CMK (cell line): ENCODE data around the gene DAW1.
A peak's percentile ranks its signal among the peaks of the same experiment; 100 is the strongest.
"Not testable (repeated sequence)": the region's sequence is repeated elsewhere in the genome, so short reads cannot be mapped to it uniquely, and the experiment has no call there.

ENCODE experiments used
- DNase-seq: peaks from one replicate; pipeline ENCODE4 v3.0.0-alpha.2; 2010; ENCODE audit warnings: low read depth

The DAW1 gene

DNA sequence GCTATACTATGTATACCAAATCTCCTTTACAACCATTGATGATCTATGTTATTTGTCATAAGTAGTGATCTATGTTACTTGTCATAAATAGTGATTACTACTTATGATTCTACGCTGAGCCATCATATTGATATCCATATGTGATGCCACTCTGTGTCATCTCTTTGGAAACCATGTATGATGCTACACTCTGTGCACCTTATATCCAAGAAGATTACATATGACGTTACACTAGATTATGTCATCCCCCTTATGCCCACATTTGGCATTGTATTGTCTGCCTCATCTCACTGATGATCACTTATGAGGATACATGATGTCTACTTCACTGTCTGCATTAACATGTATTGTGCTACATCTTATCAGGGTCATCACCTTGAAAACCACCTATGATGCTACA is 42.9 kb downstream of the DAW1 start:
- no peak for DNase-seq

DNA sequence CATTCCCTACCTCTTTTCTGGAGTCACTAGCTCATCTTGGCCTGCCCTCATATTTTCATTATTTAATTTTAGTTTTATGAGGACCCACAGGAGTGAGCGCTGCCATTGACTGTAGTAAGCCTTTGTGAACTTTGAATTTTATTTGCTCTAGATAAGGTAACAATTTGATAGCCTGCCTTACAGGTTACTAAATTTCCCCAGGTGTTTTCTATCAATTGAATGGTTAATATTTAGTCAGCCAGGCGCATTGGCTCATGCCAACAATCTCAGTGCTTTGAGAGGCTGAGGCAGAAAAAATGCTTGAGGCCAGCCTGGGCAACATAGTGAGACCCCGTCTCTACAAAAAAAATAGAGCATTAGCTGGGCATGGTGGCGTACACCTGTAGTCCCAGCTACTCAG is 50.2 kb downstream of the DAW1 start:
- DNase-seq, result no peak

- DNase-seq, result no peak
These were observed 60.6 kb downstream of the DAW1 start for GRCh38 chr2:227932001-227932400.

DNA sequence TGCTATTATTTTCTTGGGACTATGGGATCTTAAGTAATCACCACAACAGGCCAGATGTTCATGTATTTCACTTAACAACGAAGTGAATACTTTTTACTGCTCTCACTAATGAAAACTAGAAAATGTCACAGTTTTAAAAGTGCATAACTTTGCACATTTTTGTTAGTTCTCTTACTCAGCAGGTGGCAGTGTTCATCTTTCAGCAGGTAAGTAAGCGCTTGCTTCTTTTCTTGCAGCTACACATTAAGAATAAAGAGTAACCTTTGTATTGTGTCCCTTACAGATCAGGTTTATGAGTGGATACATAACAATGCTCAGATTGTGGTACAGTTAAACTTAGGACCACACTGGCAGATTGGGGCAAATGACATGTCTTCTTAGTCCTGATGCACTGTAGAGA is 61.0 kb downstream of the DAW1 start:
- DNase-seq, result no peak

- DNase-seq, result no peak
These were observed 62.5 kb downstream of the DAW1 start for GRCh38 chr2:227933884-227934283.

- not testable (repeated sequence) for DNase-seq
These were observed 64.8 kb downstream of the DAW1 start for GRCh38 chr2:227936249-227936648.

- peak; percentile 1 for DNase-seq
These were observed 68.0 kb downstream of the DAW1 start for GRCh38 chr2:227939271-227940027.

- DNase-seq, result no peak
These were observed 70.6 kb downstream of the DAW1 start for GRCh38 chr2:227942021-227942420.

DNA sequence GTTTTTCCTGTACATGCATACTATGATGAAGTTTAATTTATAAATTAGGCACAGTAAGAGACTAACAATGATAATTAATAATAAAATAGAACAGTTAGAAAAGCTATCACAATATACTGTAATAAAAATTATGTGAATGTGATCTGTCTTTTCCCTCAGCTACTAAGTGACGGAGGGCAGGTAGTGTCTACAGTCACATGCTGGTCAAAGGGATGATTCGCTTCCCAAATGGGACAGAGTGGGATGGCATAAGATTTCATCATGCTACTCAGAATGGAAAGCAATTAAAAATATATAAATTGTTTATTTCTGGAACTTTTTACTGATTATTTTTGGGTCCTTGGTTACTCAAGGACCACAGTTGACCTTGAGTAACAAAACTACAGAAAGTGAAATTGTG is 71.5 kb downstream of the DAW1 start:
- DNase-seq, result no peak

DNA sequence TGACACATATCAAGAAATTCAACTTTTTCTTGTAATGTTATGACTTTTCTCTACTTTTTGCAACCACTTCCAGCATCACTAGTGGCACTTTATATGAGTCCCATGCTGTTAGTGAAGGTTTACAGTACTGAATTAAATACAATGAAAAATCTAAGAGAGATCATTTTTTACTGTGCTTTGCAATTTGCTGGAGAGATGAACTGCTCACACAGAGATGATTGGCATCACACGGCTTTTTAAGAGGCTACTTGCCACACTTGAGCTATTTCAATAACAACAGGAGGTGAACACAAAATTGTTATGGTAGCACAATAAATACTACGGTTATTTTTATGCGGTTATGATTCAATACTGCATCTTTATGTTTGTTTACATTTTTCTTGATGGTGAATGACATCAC is 88.9 kb downstream of the DAW1 start:
- DNase-seq, result no peak

DNA sequence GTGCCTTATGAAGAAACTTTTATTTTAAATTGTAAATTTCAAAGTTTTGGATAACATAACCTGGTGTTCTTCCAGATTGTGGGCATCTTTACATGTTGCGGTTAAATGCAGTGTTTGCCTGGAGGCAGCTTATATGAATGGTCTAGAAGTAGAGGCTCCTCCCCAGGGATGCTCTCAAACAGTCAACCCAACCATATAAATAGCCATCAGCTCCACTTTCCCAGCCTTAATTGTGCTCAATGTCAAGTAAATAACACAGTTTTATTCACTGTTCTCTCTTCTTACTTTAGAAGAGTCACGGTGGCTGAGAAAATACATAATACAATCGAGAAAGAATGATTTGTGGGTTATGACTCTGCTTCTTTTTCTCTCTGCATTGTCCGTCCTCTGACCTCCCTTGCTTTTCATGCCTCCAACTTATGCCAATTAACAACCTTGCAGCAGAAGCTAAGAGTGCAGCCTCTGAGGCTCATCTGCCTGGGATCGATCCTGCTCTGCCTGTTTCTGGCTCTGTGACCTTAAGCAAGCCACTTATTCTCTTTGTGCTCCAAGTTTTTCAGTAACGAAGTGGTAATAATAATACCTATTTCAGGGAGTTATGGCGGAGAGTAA is 100.3 kb downstream of the DAW1 start:
- no peak for DNase-seq

GRCh38 chr2:227973241-227973640 is 101.8 kb downstream of the DAW1 start:
- no peak for DNase-seq
